22Rv1 (cell line): ENCODE data around the gene RFTN1.

Experiments used
- ZFX ChIP-seq: fragments of 450-650 bp; IDR thresholded peaks from 2 replicates; pipeline ENCODE4 v1.6.1; 2017; ENCODE audit warnings: antibody characterized with exemption, borderline replicate concordance
- TF ChIP-seq, protein P1 (sequence below): fragments of 450-650 bp; IDR thresholded peaks from 2 replicates; pipeline ENCODE4 v1.5.1; 2017; ENCODE audit warnings: mild to moderate bottlenecking

DNA sequence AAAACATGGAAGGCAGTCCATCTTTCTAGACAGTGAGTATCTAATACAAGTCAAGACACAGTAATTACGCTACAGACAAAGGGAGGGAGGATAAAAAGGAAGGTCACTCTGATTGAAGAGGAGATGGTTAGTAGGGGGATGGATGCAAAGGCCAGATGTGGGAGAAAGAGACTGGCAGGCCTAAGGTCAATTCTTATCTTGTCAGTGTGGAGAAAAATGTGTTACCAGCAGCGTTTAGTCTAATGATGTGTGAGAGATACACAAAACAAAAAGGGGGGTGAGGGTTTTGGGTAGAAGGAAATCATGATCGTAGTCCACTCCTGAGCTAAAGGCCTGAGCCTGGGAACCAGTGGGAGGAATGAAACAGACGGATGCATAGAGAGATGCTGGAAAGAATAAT, 46.7 kb downstream of the RFTN1 start:
- TF ChIP-seq, protein P1, sequence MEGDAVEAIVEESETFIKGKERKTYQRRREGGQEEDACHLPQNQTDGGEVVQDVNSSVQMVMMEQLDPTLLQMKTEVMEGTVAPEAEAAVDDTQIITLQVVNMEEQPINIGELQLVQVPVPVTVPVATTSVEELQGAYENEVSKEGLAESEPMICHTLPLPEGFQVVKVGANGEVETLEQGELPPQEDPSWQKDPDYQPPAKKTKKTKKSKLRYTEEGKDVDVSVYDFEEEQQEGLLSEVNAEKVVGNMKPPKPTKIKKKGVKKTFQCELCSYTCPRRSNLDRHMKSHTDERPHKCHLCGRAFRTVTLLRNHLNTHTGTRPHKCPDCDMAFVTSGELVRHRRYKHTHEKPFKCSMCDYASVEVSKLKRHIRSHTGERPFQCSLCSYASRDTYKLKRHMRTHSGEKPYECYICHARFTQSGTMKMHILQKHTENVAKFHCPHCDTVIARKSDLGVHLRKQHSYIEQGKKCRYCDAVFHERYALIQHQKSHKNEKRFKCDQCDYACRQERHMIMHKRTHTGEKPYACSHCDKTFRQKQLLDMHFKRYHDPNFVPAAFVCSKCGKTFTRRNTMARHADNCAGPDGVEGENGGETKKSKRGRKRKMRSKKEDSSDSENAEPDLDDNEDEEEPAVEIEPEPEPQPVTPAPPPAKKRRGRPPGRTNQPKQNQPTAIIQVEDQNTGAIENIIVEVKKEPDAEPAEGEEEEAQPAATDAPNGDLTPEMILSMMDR = no peak
- TF ChIP-seq ZFX = no peak
